Activated naive CD8-positive, alpha-beta T cell treated with anti-CD3 and anti-CD28 coated beads, Interleukin-2, amount 50 U/mL, for 24 hours (primary cell): ENCODE measurements around the gene WWOX.

Experiments used
- ATAC-seq: fragments of 150-1000 bp; cut with Tn5 transposase; one replicate; pipeline ENCODE4 v1.10.0; 2021
- DNase-seq: peaks from one replicate; pipeline ENCODE4 v3.0.0; 2021
- H3K27ac Mint-ChIP-seq: one replicate; pipeline ENCODE4 v1.8.0; 2021; ENCODE audit warnings: mild to moderate bottlenecking, mixed read lengths
- H3K27me3 Mint-ChIP-seq: one replicate; pipeline ENCODE4 v1.8.0; 2021; ENCODE audit warnings: mixed read lengths
- H3K36me3 Mint-ChIP-seq: one replicate; pipeline ENCODE4 v1.8.0; 2021; ENCODE audit warnings: low read depth, mixed read lengths
- H3K4me1 Mint-ChIP-seq: one replicate; pipeline ENCODE4 v1.8.0; 2021; ENCODE audit warnings: mixed read lengths
- H3K4me3 Mint-ChIP-seq: one replicate; pipeline ENCODE4 v1.8.0; 2021; ENCODE audit warnings: mild to moderate bottlenecking, moderate library complexity, mixed read lengths
- H3K9me3 Mint-ChIP-seq: one replicate; pipeline ENCODE4 v1.8.0; 2021; ENCODE audit warnings: mixed read lengths

WWOX gene

GRCh38 chr16:79164388-79164995 is 1065.0 kb downstream of the WWOX start:
- Mint-ChIP-seq H3K4me3 (no peak overlapping the region), H3K36me3 (peaks cover 6% of the 10 kb centered on the region), H3K9me3 (peaks cover 7% of the 10 kb centered on the region), H3K27me3 (no peaks in the 10 kb centered on the region), H3K27ac (no peak overlapping the region), H3K4me1 (peaks cover 15% of the 10 kb centered on the region)
- no peak for DNase-seq
- ATAC-seq = no peak

- no peak for ATAC-seq
- Mint-ChIP-seq H3K9me3 (peaks cover 7% of the 10 kb centered on the region), H3K4me1 (peaks cover 15% of the 10 kb centered on the region), H3K36me3 (peaks cover 6% of the 10 kb centered on the region), H3K27ac (no peak overlapping the region), H3K4me3 (no peak overlapping the region), H3K27me3 (no peaks in the 10 kb centered on the region)
- no peak for DNase-seq
Observed at GRCh38 chr16:79165079-79165478, 1065.6 kb downstream of the WWOX start.

GRCh38 chr16:79165506-79165905 is 1066.1 kb downstream of the WWOX start:
- Mint-ChIP-seq H3K27me3 (no peaks in the 10 kb centered on the region), H3K9me3 (peaks cover 7% of the 10 kb centered on the region), H3K36me3 (peaks cover 6% of the 10 kb centered on the region), H3K4me3 (no peak overlapping the region), H3K4me1 (peaks cover 15% of the 10 kb centered on the region), H3K27ac (no peak overlapping the region)
- no peak for ATAC-seq
- DNase-seq = no peak

GRCh38 chr16:79167893-79168292 is 1068.4 kb downstream of the WWOX start:
- no peaks in the 10 kb centered on the region for H3K27me3 Mint-ChIP-seq
- peaks cover 14% of the 10 kb centered on the region for H3K4me1 Mint-ChIP-seq
- ATAC-seq (no peak), DNase-seq (no peak)
- H3K27ac Mint-ChIP-seq = no peak overlapping the region
- H3K4me3 Mint-ChIP-seq = no peak overlapping the region
- peaks cover 7% of the 10 kb centered on the region for H3K9me3 Mint-ChIP-seq
- H3K36me3 Mint-ChIP-seq = peaks cover 6% of the 10 kb centered on the region

GRCh38 chr16:79168321-79168720 is 1068.9 kb downstream of the WWOX start:
- peaks cover 13% of the 10 kb centered on the region for H3K4me1 Mint-ChIP-seq
- no peak overlapping the region for H3K4me3 Mint-ChIP-seq
- peaks cover 6% of the 10 kb centered on the region for H3K36me3 Mint-ChIP-seq
- H3K9me3 Mint-ChIP-seq = peaks cover 7% of the 10 kb centered on the region
- no peaks in the 10 kb centered on the region for H3K27me3 Mint-ChIP-seq
- no peak for ATAC-seq
- H3K27ac Mint-ChIP-seq = no peak overlapping the region
- DNase-seq = no peak

DNA sequence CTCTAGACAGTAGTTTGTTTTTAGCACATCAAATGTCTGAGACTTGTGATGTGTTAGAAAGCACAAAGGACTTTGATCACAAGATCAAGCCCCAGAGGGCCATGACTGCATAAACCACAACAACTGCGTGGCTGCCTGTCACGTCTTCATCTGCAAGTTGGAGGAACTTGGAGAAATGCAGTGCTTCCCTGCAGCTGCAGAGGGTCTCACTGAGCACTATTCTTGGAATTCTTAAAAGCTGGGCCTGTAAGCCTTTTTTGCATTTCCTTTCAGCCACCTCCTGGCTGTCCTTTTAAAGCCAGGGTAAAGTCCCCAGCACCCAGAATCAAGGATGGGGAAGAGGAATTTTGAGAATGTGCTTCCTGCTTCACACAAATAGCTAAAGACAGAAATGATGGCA is 1069.8 kb downstream of the WWOX start:
- Mint-ChIP-seq H3K4me3 (no peak overlapping the region), H3K27ac (no peak overlapping the region)
- peak; percentile 14 for DNase-seq

GRCh38 chr16:79170555-79171246 is 1071.2 kb downstream of the WWOX start:
- Mint-ChIP-seq H3K27me3 (peaks cover 2% of the 10 kb centered on the region), H3K4me3 (no peak overlapping the region), H3K36me3 (peaks cover 6% of the 10 kb centered on the region), H3K9me3 (peaks cover 7% of the 10 kb centered on the region), H3K4me1 (peaks cover 11% of the 10 kb centered on the region), H3K27ac (no peak overlapping the region)
- ATAC-seq (no peak), DNase-seq (no peak)

More for the DNA sequence above, 1069.8 kb downstream of the WWOX start:
- peaks cover 2% of the 10 kb centered on the region for H3K27me3 Mint-ChIP-seq
- peak; percentile 46 for ATAC-seq
- peaks cover 7% of the 10 kb centered on the region for H3K9me3 Mint-ChIP-seq
- H3K4me1 Mint-ChIP-seq = peaks cover 7% of the 10 kb centered on the region
- peaks cover 6% of the 10 kb centered on the region for H3K36me3 Mint-ChIP-seq

GRCh38 chr16:79171504-79171903 is 1072.0 kb downstream of the WWOX start:
- Mint-ChIP-seq H3K4me3 (no peak overlapping the region), H3K27me3 (peaks cover 3% of the 10 kb centered on the region), H3K36me3 (peaks cover 6% of the 10 kb centered on the region), H3K9me3 (peaks cover 10% of the 10 kb centered on the region), H3K27ac (no peak overlapping the region), H3K4me1 (peaks cover 13% of the 10 kb centered on the region)
- ATAC-seq (no peak), DNase-seq (no peak)

DNA sequence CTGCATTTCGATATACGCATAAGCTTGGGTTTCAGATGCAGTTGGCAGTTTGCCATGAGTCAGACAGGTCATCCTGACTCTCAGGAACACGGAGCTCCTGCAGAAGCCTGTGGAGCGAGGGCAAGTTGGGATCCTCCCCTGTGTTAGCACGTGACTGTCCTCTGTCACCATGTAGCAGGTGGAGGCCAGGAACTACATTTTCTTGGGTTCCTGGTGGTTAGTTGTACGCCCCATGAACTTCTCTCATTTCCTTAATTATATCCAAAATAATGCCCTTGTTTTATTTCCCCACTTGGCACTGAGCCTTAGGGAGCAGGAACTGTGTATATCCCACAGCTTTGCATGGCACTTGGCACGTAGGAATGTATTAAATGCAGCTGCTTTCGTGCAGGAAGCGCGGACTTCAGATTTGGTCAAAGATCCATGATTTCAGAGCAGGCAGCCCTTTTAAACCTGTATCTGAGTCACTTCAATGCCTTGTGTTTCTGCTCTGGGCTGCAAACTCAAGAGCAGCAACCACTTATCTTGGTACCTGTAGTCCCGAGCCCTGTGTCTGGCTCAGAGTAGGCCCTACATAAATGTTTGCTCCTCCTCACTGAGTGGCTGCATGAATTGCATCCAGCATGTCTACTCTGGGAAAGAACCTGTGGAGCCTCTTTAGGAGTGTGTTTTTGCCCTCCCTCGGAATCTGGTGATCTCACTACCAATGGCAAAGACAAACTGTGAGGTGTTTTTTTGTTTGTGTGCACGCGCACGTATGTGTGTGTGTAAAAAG is 1072.7 kb downstream of the WWOX start:
- Mint-ChIP-seq H3K27me3 (peaks cover 4% of the 10 kb centered on the region), H3K4me1 (peaks cover 17% of the 10 kb centered on the region), H3K36me3 (peaks cover 6% of the 10 kb centered on the region), H3K4me3 (no peak overlapping the region), H3K27ac (no peak overlapping the region), H3K9me3 (peaks cover 13% of the 10 kb centered on the region)
- no peak for DNase-seq
- ATAC-seq = no peak

- no peak for DNase-seq
- peaks cover 21% of the 10 kb centered on the region for H3K4me1 Mint-ChIP-seq
- ATAC-seq = no peak
- H3K4me3 Mint-ChIP-seq = no peak overlapping the region
- H3K27ac Mint-ChIP-seq = no peak overlapping the region
- H3K36me3 Mint-ChIP-seq = peaks cover 1% of the 10 kb centered on the region
- peaks cover 8% of the 10 kb centered on the region for H3K27me3 Mint-ChIP-seq
- peaks cover 14% of the 10 kb centered on the region for H3K9me3 Mint-ChIP-seq
Observed at GRCh38 chr16:79172976-79173500, 1073.6 kb downstream of the WWOX start.

DNA sequence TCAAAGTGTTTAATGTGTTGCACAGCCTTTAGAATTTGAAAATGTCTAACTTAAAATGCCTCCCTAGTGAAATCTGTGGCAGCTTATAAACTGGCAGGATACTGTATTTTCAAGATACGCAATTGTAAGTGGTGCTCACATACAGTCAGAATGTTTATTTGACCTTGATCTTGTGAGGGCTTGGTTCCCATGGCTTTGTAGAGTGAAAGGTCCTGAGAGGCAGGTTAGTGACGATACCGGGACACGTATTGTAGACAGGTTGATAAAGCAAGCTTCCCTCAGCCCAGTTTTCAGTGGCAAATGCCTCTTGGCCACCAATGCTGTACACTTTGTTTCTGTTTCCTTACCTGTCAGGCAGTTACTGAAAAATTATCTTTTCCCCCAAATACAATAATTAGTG is 1074.5 kb downstream of the WWOX start:
- Mint-ChIP-seq H3K4me3 (no peak overlapping the region), H3K27me3 (peaks cover 8% of the 10 kb centered on the region), H3K4me1 (peaks cover 20% of the 10 kb centered on the region), H3K36me3 (no peaks in the 10 kb centered on the region), H3K9me3 (peaks cover 15% of the 10 kb centered on the region), H3K27ac (no peak overlapping the region)
- no peak for ATAC-seq
- DNase-seq = no peak

DNA sequence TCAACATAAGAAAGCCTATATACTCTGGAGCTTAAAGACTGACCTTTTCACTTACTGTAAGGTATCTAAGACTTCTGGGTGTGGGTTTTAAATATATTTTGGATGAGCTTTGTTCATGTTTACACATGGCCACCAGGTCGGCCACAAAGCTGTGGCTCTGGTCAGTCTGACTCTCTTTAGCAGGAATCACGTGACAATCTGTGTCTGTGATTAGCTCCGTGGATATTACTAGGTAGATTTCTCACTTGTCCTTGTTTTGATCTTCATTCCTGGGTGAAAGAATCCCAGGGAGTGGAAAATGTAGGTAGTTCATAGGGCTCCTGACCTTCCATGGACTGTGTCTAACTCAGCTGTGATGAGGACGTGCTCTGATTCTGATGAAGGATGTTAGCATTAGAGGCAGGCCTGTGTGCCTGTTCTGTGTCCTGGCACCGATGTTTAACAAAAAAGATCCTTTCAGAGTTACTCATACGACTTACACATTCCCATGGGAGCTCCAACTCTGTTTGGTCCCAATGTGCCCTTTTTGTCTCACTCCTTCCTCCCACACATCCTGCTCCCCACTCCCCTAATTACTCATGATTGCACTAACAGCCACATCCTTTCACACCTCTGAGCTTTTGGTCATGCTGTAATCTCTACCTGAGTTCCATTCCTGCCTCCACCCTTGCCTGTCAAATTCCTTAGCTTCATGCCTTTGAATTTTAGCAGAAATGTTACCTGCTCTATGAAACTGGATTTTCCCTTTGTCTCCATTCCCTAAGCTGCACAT is 1076.0 kb downstream of the WWOX start:
- H3K9me3 Mint-ChIP-seq = peaks cover 19% of the 10 kb centered on the region
- H3K27me3 Mint-ChIP-seq = peaks cover 8% of the 10 kb centered on the region
- no peak overlapping the region for H3K4me3 Mint-ChIP-seq
- DNase-seq (no peak), ATAC-seq (no peak)
- no peaks in the 10 kb centered on the region for H3K36me3 Mint-ChIP-seq
- H3K4me1 Mint-ChIP-seq = peaks cover 17% of the 10 kb centered on the region
- no peak overlapping the region for H3K27ac Mint-ChIP-seq

DNA sequence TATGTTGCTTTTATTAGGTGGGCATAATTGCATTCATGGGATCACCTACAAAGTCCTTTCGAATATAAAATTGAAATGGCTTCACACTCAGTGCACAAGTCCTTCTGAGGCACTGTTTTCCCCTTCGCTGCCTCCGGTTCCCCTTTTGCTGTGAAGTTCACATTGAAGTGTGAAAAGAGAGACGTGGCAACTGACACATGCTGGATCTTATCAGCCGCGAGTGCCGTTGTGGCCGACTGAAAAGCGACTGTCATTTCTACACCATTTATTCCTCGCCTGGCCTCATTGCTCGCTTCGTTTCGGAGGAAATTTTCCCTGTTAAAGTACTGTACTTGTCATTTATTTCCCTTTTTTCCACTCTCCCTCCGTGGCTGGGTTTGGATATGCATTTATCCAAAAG is 1077.6 kb downstream of the WWOX start:
- peaks cover 26% of the 10 kb centered on the region for H3K4me1 Mint-ChIP-seq
- no peak overlapping the region for H3K4me3 Mint-ChIP-seq
- DNase-seq (no peak), ATAC-seq (no peak)
- peaks cover 8% of the 10 kb centered on the region for H3K27me3 Mint-ChIP-seq
- no peak overlapping the region for H3K27ac Mint-ChIP-seq
- H3K9me3 Mint-ChIP-seq = peaks cover 22% of the 10 kb centered on the region
- peaks cover 2% of the 10 kb centered on the region for H3K36me3 Mint-ChIP-seq

- Mint-ChIP-seq H3K4me3 (no peak overlapping the region), H3K27me3 (peaks cover 6% of the 10 kb centered on the region), H3K9me3 (peaks cover 20% of the 10 kb centered on the region), H3K36me3 (peaks cover 2% of the 10 kb centered on the region), H3K27ac (no peak overlapping the region), H3K4me1 (peaks cover 40% of the 10 kb centered on the region)
- DNase-seq = no peak
- no peak for ATAC-seq
Observed at GRCh38 chr16:79181419-79181818, 1082.0 kb downstream of the WWOX start.
